Right forelimb (tissue), 1 donor: ENCODE data around the gene LONP1.
"Not testable (repeated sequence)": the region's sequence is repeated elsewhere in the genome, so short reads cannot be mapped to it uniquely, and the experiment has no call there.

ENCODE experiments used
- DNase-seq: peaks from one replicate; pipeline ENCODE4 v3.0.0-alpha.2; 2018

Gene LONP1

GRCh38 chr19:5691822-5692722 is 27.9 kb downstream of the LONP1 start:
- DNase-seq: peak; percentile 44

GRCh38 chr19:5690955-5691821 is 28.8 kb downstream of the LONP1 start:
- peak; percentile 80 for DNase-seq

- DNase-seq: peak; percentile 100
These were observed 29.6 kb downstream of the LONP1 start, which contains the start of gene RPL36 for GRCh38 chr19:5690125-5690954. TSS of gene RPL36 (plus strand) at chr19:5690295. CDS start at chr19:5690508, 213 bp downstream.

GRCh38 chr19:5688262-5688881 is 31.6 kb downstream of the LONP1 start:
- DNase-seq: not testable (repeated sequence)

GRCh38 chr19:5687360-5688198 is 32.4 kb downstream of the LONP1 start:
- DNase-seq: no peak

GRCh38 chr19:5686647-5687359 is 33.1 kb downstream of the LONP1 start:
- peak; percentile 97 for DNase-seq

GRCh38 chr19:5686326-5686646 is 33.7 kb downstream of the LONP1 start:
- DNase-seq: no peak

GRCh38 chr19:5684694-5685430 is 35.1 kb downstream of the LONP1 start:
- DNase-seq: no peak

- DNase-seq: peak; percentile 18
These were observed 36.6 kb downstream of the LONP1 start for GRCh38 chr19:5683177-5683886.

- no peak for DNase-seq
These were observed 37.9 kb downstream of the LONP1 start for GRCh38 chr19:5682107-5682482.

- DNase-seq: no peak
These were observed 38.4 kb downstream of the LONP1 start for GRCh38 chr19:5681391-5682106.

GRCh38 chr19:5680437-5681368 is 39.2 kb downstream of the LONP1 start, which contains the start of the genes HSD11B1L and MICOS13:
TSS of gene HSD11B1L (plus strand) at chr19:5681027. CDS start at chr19:5684833, 3,806 bp downstream.
TSS of gene MICOS13 (minus strand) at chr19:5680516. CDS start at chr19:5680486, 30 bp downstream.
- peak; percentile 98 for DNase-seq

GRCh38 chr19:5680084-5680436 is 39.9 kb downstream of the LONP1 start:
- no peak for DNase-seq

- no peak for DNase-seq
These were observed 40.5 kb downstream of the LONP1 start for GRCh38 chr19:5679289-5680083.

GRCh38 chr19:5678071-5678718 is 41.8 kb downstream of the LONP1 start:
- DNase-seq: no peak

GRCh38 chr19:5677580-5677979 is 42.4 kb downstream of the LONP1 start:
- DNase-seq: no peak
